NCI-H146 (cell line): Measurements from ENCODE around the gene MAVS.

Experiments
- DNase-seq: peaks from one replicate; lab custom pipeline; 2025; lab: John Stamatoyannopoulos, UW

The MAVS gene

GRCh38 chr20:3911956-3912355 lies 65.3 kb downstream of the MAVS start:
- DNase-seq: peak; percentile 68

- DNase-seq: no peak
Observed at GRCh38 chr20:3914446-3914845, 67.8 kb downstream of the MAVS start.

GRCh38 chr20:3915691-3916090 lies 69.1 kb downstream of the MAVS start:
- no peak for DNase-seq

GRCh38 chr20:3916364-3916763 lies 69.7 kb downstream of the MAVS start:
- DNase-seq: no peak

- DNase-seq: no peak
Observed at GRCh38 chr20:3919352-3919751, 72.7 kb downstream of the MAVS start.

DNA sequence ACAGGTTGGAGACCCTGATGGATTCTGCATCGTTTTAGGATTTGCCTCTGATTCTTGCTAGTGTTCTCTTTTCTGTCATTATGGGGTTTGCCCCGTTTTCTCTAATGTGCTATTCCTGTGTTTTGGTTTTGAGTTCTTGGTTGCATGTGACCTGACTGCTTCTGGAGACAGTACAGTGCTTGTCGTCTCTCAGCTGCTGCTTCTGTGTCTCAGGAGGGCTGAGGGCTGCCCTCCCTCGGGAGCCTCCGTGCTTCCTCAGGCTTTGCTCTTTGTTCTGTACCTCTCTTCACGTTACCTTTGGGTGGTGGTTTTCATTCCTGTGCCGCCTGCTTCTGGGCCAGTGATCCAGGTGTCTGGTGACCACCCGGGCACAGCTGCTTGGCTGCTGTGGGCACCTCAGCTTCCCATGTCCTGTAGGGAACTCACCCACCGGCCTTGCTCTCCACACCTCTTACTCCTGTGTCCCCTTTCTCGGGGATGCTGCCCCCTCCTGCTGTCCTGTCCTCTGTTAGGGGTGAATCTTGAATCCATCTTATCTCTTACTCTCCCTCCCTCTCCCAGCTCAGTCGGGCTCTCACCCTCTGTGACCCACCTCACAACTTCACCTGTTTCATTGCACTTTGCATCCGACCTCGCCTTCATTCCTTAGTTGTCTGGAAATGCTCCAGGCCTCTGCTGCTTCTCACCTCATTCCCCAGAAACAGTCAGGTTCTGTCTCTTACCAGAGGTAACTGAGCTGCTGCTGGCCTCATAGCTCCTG lies 75.8 kb downstream of the MAVS start:
- no peak for DNase-seq

DNA sequence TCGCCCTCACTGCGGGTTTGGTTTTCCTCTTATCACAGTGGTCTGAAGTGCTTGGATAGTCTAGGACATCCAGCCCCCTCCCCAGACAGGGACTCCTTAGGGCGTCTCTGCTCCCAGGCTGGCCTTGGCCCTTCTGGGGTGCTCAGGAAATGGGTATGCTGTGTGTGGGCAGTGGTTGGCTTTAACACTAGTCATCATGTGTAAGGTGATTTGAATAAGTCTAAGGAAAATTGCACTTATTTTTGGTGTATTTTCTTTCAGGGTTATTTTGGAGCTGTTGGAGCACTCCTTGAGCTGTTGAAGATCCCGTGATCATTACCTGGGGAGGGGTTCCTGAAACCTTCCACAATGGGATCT lies 76.3 kb downstream of the MAVS start:
- DNase-seq: no peak

- DNase-seq: no peak
Observed at GRCh38 chr20:3923818-3924217, 77.2 kb downstream of the MAVS start.

- no peak for DNase-seq
Observed at GRCh38 chr20:3924304-3925112, 77.9 kb downstream of the MAVS start.

GRCh38 chr20:3925113-3925695 lies 78.6 kb downstream of the MAVS start:
- DNase-seq: no peak
